ENCODE results near the gene PGS1.
"Not testable (repeated sequence)": the region's sequence is repeated elsewhere in the genome, so short reads cannot be mapped to it uniquely, and the experiment has no call there.

The PGS1 gene

DNA sequence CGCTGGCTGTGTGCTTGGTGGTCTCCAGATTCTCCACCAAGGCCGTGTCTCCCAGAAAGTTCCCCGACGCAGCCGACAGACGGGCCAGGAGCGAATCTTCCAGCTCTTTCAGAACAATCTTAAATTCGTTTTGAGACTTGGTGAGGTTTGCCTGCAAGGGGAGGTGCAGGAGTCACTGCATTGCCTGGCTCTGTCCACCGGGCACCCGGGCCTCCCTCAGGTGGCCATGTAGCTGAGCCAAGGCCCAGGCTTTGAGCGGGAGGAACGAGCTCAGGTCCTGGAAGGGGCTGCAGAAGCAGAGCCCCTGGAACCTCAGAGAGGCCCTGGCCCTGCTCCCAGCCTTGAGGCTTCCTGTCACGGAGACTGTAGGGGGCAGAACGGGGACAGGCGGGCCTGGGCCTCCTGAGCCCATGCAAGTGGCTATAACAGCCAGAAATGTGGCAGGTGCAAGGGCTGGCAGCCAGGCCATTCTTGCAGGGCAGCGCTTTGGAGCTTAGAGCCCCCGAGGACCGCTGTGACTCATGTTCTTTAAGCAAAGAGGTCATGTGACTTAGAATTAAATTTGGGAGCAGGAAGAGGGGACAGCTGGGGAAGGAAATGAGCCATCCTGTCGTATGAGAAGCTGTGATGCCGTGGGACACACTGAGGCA, 72.4 kb downstream of the PGS1 start:
- peak; percentile 82 for DNase-seq

DNA sequence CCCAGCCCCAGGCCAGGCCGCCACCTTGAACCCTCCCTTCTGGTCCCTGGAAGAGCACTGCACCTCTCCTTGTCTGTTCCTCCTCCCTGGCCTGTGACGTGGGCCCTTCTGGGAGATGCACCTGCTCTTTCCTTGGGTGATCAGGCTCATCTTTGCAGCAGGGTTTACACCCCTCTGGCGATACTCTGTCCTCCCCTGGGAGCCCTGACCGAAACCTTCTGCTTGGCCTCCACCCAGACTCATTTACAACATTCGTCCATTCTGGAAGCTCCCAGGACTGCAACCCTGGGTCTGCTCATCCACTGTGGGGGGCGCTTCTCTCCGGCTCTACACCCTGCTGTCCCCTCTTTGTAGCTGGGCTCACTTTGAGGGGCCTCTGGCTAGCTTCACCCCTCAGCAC, 73.3 kb downstream of the PGS1 start:
- DNase-seq: no peak

DNA sequence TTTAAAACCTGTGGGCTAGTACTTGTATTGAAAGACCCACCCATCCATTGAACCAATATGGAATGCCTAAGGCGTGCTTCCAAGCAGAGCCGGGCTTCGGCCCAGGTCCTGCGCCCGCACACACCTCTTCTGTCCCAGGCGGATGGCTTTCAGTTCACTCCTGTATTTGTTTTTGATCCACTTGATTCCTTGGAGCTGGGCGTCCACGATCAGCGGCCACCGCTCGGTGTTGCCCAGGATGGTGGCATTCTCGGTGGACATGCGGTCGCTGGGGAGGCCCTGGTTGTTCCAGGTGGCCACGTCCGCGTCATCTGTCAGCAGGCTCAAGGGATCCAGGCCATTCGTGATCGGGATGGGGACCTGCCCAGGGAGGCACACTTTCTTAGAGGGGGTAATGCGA, 75.9 kb downstream of the PGS1 start:
- no peak for DNase-seq

DNA sequence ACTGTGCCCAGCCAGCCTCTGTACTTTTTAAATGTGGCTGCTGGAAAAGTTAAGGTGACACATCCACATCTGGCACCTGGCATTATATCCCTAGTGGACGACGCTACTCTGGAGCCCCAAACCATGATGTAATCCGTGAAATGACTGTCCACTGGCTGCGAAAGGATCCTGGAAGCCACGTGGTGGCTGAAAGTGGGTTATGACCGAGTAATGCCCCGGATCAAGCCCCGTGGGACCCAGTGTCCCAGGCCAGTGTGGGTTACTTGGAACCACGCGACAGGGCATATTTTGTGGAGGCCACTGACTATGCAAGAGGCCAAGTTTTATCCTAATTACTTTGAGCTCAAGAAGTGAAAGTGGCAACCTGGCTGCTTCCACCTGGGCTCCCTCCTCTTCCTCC, 79.6 kb downstream of the PGS1 start:
- DNase-seq: no peak

DNA sequence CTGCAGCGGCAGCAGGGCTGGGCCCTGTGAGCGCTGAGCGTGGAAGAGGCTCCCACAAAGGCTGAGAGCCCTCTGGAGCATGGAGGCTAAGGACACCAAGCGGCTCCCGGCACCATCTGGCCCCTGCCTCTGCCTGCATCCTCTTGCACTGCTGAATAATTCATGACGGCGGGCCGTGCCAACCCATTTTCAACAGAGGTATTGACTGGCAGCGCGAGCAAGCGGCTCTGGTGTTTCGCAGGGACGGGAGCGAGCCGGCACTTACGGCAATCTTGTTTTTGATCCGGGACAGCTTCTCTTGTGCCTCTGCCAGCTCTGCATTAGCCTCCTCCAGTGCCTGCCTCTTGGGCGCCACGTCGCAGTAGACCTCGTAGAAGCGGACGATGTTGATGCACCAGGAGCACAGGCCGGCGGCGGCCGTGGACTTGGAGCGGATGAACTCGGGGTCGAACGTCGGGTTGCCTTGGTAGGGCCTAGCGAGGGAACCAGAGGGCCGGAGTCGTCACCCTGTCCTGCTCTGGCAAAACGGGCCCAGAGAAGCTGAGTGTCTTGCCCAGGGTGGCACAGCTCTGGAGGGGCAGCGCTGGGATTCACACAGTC, 80.4 kb downstream of the PGS1 start:
- no peak for DNase-seq

DNA sequence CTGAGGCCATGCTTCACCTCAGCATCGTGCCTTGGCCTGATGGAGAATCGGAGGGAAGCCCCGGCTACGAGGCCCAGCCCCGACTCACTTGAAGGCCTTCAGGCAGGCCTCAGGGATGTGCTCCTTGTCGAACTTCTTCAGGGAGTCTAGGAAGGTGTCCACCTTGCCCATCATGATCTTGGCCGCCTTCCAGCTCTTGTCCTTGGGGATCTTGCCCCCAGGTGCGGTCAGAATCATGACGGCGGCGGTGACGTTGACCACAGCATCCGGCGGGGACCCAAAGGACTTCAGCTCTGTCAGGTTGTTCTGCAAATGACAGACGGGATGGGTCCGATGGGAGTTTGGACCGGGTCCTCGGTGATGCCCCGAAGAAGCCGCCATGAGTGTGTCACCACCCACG, 81.2 kb downstream of the PGS1 start:
- no peak for DNase-seq

DNA sequence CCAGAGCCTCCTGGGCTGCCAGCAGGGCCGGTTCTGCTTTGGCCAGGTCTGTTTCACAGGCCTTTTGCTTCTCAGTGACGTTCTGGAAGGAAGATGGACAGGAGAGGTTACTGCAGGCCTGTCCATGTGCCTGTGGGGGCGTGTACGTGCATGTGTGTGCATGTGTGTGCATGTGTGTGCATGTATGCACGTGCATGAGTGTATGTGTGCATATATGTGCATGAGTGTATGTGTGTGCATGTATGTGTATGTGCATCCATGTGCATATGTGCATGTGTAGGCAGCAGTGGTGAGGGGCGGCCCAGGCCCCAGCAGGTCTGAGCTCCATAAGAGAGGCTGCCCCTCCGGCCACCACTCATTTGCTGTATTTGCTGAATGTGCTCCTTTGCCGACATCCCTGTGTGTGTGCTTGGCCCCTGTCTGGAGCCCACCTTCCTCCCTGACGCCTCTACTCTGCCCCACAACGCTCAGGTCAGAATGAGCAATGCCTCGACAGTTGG, 81.8 kb downstream of the PGS1 start:
- DNase-seq: no peak

DNA sequence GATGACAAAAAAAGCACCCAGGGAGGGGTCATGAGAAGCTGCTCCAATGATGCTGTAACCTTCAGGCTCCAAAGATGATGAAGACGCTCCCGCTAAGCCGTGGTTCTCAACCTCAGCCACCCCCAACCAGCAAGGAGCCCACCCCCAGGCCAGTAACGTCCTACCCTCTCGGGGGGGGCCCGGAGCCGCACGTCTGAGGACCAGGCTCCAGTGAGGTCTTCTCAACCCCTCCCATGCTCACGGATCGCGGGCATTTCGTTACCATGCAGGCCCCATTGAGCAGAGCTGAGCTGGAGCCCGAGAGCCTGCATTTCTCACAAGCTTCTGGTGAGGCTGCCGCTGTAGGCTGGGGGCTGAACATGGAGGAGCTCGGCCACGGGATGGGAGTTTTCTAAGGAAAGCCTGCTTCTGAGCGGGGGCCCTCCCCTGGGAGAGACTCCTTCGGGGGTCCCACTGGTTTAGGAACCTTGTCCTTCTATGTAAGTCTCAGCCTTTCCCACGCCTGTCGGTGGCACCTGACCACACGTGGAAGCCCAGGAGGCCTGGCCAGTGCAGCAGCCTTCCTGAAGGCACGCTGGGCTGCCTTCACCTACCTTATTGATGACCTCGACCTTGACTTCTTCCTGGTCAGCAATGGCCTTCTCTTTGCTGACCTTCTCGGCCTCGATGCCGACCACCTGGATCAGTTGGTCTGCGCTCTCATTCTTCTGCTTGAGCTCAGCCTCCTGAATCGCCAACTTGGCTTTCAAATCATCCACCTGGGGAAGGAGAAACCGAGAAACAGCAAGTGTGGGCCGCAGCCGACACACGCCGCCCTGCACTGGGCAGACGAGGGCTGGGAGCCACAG, 82.7 kb downstream of the PGS1 start:
- DNase-seq: no peak

DNA sequence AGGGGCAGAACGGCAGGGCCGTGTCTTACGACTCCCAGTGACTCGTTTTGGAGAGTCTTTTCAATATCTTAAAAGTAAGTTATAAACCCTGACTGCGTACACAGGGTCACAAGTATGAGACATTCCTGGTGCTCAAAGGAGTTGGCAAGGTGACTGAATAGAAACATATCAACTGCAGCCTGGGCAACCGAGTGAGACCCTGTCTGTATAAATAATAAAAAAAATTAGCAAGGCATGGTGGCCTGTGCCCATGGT, 83.3 kb downstream of the PGS1 start:
- no peak for DNase-seq

DNA sequence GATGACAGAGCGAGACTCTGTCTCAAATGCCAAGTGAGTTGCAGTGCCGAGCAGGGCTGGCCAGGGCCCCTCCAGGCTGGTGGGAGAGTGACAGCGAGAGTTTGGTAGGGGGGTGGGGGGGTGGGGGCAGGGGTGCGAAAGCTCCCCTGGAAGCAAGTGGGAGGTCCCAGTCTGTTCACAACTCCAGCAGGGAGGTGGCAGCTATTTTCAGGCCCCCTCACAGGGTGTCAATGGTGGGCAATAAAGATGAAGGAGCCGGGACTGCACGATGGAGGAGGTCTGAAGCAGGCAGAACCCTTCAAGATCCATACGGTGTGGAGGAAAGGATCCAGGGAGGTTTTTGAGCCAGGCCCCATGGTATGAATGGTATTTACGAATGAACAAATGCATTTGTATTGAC, 83.7 kb downstream of the PGS1 start:
- DNase-seq: no peak

DNA sequence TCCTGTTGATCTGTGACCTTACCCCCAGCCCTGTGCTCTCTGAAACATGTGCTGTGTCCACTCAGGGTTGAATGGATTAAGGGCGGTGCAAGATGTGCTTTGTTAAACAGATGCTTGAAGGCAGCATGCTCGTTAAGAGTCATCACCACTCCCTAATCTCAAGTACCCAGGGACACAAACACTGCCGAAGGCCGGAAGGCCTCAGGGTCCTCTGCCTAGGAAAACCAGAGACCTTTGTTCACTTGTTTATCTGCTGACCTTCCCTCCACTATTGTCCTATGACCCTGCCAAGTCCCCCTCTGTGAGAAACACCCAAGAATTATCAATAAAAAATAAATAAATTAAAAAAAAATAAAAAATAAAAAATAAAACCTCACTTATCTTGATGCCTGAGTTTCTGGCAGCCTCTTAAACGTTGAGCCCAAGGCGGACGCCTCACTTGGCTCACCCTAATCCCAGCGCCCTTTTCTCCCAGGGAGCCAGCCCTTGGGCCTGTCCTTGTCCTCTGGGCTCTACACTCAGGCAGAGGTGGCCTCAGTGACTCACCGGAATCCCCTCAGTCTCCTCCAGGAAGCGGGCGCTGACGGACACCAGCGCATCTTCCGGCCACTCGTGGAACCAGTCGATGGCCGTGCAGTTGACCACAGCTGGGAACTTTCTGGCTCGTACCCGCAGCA, 87.8 kb downstream of the PGS1 start:
- not testable (repeated sequence) for DNase-seq

DNA sequence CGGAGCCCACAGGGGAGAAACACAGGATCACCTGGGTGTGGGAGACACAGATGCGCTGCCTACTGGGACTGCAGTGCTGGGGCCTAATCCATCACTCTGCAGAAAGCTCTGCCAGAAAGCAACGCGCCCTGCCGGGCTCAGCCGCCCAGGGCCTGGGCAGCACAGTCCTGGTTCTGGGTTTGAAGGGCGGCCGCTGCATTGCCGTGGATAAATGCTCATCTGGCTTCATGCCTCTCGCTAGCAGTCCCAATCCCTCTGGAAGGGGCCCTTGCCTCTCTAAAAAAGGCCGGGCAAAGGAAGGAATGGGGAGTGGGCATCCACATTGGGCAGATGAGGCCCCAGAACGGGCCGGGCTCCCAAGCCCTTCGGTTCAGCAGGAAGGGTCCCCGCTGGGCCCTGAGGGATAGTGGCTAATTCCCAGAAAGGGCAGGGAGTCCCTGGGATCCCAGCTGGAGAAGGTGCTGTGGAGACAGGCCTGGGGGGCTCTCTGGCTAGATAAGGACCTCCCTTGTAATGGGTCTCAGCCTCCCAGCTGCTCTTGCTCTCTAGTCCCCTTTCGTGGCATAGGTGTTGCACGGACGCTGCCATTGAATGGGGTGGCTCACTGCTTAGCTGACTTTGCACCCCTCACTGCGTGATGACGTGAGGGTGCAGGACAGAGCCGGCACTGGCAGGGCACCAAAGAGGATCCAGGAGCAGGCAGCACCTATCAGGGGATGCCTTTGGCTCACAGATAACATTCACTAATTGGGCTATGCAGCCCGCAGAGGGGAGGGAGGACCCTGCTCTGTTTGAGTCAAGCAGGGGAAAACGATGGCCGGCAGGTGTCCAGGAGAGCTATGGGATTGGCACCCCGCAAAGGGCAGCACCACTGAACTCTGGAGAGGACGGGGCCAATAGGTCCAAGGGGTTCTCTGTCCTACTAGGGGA, 88.6 kb downstream of the PGS1 start:
- no peak for DNase-seq

DNA sequence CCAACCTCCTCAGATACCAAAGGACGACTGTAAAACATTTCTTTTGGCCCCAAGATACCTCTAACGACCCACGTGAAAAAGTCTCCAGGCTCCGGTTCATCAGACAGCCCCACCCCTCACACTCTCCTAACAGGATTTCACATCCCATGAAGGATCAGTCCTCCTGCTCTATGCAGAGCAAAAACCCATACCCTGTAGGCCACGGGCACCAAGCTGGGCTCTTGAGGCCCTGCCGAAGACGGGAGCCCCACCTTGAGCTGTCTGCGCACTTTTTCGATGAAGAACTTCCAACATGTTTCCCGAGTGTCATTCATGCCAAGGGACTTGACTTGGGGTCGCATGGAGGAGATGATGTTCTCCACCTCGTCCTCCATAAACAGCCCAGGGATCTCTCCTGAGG, 89.9 kb downstream of the PGS1 start:
- no peak for DNase-seq

DNA sequence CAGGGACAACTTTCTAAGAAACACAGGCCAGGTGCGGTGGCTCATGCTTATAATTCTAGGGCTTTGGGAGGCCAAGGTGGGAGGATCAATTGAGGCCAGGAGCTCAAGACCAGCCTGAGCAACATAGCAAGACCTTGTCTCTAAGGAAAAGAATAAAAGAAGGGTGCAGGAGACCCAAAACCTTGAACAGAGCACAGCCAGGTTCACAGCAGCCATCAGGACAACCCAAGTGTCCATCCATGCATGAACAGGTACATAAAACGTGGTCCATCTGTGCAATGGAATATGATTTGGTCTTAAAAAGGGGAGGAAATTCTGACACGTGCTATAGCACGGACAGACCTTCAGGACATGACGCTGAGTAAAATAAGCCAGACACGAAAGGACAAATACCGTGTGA, 91.0 kb downstream of the PGS1 start:
- DNase-seq: no peak

DNA sequence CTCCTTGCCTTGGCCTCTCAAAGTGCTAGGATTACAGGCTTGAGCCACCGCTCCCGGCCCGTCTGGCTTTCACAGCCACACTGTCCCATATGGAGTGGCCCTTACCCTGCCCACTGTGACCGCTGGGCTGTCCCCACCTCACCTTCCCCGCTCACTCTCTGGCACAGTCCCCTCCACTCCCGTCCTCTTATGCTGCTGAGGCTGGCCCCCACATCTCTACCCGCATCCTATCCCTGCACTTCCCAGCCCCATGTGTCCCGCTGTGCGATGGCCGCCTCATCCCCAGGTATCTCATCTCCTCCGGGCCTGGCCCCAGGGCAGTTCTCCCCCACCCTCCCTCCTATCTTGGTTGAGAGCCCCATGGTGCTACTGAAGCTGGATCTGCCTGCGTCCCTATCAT, 93.2 kb downstream of the PGS1 start:
- no peak for DNase-seq

DNA sequence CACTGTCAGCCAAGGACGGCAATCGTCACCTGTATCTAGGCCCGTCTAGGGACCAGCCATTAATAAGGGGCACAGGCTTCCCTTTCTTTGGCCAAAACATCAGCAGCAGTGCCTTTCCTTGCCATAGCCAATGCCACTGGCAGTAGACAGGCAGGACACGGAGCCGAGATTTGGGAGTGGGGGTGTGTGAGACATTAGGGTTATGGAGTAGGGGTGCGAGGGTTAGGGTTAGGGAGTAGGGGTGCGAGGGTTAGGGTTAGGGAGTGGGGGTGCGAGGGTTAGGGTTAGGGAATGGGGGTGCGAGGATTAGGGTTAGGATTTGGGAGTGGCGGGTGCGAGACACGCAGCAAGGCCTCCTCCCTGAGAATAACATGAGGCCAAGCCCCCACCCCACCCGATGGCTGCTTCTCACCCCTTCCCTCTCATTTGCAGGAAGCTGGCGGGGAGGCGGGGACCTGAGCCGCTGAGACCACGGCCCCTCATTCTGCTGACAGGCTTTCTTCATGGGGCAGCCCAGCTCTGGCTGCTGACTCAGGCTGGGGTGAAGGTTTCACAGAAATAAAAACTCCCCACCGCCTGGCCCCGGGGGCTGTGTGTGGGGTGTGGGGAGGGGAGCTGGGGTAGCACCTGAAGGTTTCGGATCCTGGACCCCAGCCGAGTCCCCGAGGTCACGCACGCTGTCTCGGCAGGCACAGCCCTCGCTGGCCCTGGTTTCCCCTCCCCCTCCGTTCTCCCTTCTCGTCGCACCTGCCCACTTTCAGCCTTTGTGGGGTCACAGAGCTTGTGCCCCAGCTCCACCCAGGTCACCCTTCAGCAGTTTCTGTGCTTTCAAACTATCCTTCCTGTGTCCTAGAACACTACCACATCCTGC, 93.8 kb downstream of the PGS1 start:
- no peak for DNase-seq

DNA sequence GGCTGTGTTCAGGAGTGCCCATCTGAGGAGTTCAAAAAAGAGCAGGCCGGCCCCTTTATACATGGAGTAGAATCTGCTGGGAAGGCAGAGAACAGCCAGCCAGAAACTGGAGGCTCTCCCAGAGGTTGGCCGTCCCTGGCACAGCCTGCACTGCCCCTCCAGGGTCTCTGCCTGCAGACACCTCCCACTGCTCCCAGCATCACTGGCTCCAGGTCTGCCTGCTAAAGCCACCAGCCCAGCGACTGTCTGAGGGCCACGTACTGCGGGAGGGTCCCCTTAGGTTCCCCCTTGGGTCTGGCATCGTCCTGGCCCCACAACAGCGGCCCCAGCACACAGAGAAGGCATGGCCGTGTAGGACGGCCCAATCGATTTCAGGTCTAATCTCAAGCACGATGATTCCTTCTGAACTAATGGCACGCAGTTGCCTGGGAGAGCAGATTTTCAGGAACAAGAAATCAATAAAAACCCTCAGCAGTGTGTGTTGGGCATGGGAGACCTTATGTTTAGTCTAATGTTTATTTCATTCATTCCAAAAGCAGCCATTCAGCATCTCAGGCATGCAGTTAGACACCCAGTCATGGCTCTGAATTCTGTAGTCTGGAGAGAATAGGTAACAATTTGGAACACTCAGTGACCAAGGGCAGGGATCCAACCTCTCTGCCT, 95.6 kb downstream of the PGS1 start:
- DNase-seq: no peak

Measured in right hindlimb (tissue), 1 donor.